Measurements from ENCODE around the gene GSTM2. TPM values are rescaled to one million over a fixed set of nuclear protein-coding genes. Genes with fewer than 3 reads are reported as not detected.
A peak's percentile ranks its signal among the peaks of the same experiment; 100 is the strongest.
"Not testable (repeated sequence)": the region's sequence is repeated elsewhere in the genome, so short reads cannot be mapped to it uniquely, and the experiment has no call there.

GSTM2 gene
- total RNA-seq, 1 donor from 2014 or later: 194 TPM

GRCh38 chr1:109664671-109665070 lies 3.2 kb upstream of the GSTM2 start:
- intact Hi-C loops (cut with DNase I): no loop called here
- ATAC-seq: no peak
- DNase-seq (ENCODE audit: low spot score): no peak

GRCh38 chr1:109668123-109668775 lies 392 bp downstream of the GSTM2 start:
- ATAC-seq: peak; percentile 50
- intact Hi-C loops (cut with DNase I): loop anchor here (2.0 kb wide), 1 partner anchor 57 kb away; no protein-coding TSS in a partner anchor
- DNase-seq (ENCODE audit: low spot score): no peak

- no peak for DNase-seq (ENCODE audit: low spot score)
- intact Hi-C loops (cut with DNase I): loop anchor here (2.0 kb wide), 1 partner anchor 55 kb away; no protein-coding TSS in a partner anchor
- ATAC-seq: no peak
Observed at GRCh38 chr1:109669246-109669948, 1.5 kb downstream of the GSTM2 start.

- ATAC-seq; DNase-seq (ENCODE audit: low spot score): not testable (repeated sequence)
- intact Hi-C loops (cut with DNase I): loop anchor here (2.0 kb wide), 1 partner anchor 55 kb away; no protein-coding TSS in a partner anchor
Observed at GRCh38 chr1:109669949-109670302, 2.1 kb downstream of the GSTM2 start.

- ATAC-seq: no peak
Observed at GRCh38 chr1:109671067-109671466, 3.2 kb downstream of the GSTM2 start.

GRCh38 chr1:109673861-109674260 lies 6.0 kb downstream of the GSTM2 start:
- intact Hi-C loops (cut with DNase I); ATAC-seq; DNase-seq (ENCODE audit: low spot score): not testable (repeated sequence)

More at GRCh38 chr1:109671067-109671466, 3.2 kb downstream of the GSTM2 start:
- DNase-seq (ENCODE audit: low spot score): no peak
- intact Hi-C loops (cut with DNase I): no loop called here

- DNase-seq (ENCODE audit: low spot score); intact Hi-C loops (cut with DNase I); ATAC-seq: not testable (repeated sequence)
Observed at GRCh38 chr1:109676683-109677381, 9.0 kb downstream of the GSTM2 start.

GRCh38 chr1:109677459-109677858 lies 9.6 kb downstream of the GSTM2 start:
- ATAC-seq (no peak), DNase-seq (ENCODE audit: low spot score) (no peak)
- intact Hi-C loops (cut with DNase I): no loop called here

- intact Hi-C loops (cut with DNase I); ATAC-seq; DNase-seq (ENCODE audit: low spot score): not testable (repeated sequence)
Observed at GRCh38 chr1:109678637-109679036, 10.8 kb downstream of the GSTM2 start.

- intact Hi-C loops (cut with DNase I); ATAC-seq; DNase-seq (ENCODE audit: low spot score): not testable (repeated sequence)
Observed at GRCh38 chr1:109684777-109685176, 16.9 kb downstream of the GSTM2 start.

GRCh38 chr1:109685399-109685798 lies 17.5 kb downstream of the GSTM2 start:
- ATAC-seq; intact Hi-C loops (cut with DNase I); DNase-seq (ENCODE audit: low spot score): not testable (repeated sequence)

- DNase-seq (ENCODE audit: low spot score); intact Hi-C loops (cut with DNase I); ATAC-seq: not testable (repeated sequence)
Observed at GRCh38 chr1:109685890-109686289, 18.0 kb downstream of the GSTM2 start.

- intact Hi-C loops (cut with DNase I); ATAC-seq; DNase-seq (ENCODE audit: low spot score): not testable (repeated sequence)
Observed at GRCh38 chr1:109687109-109687508, 19.3 kb downstream of the GSTM2 start.

- ATAC-seq (no peak), DNase-seq (ENCODE audit: low spot score) (peak; percentile 93)
- intact Hi-C loops (cut with DNase I): no loop called here
Observed at GRCh38 chr1:109687641-109688499, 20.0 kb downstream of the GSTM2 start, which contains the start of gene GSTM1. GSTM1 (plus strand) TSS chr1:109687817; CDS start chr1:109687874, 57 bp downstream.

- DNase-seq (ENCODE audit: low spot score) (no peak), ATAC-seq (no peak)
- intact Hi-C loops (cut with DNase I): no loop called here
Observed at GRCh38 chr1:109689844-109690405, 22.1 kb downstream of the GSTM2 start.

GRCh38 chr1:109691759-109692158 lies 23.9 kb downstream of the GSTM2 start:
- DNase-seq (ENCODE audit: low spot score) (peak; percentile 71), ATAC-seq (no peak)
- intact Hi-C loops (cut with DNase I): no loop called here

GRCh38 chr1:109694400-109694799 lies 26.5 kb downstream of the GSTM2 start:
- DNase-seq (ENCODE audit: low spot score); ATAC-seq; intact Hi-C loops (cut with DNase I): not testable (repeated sequence)

GRCh38 chr1:109695138-109695537 lies 27.3 kb downstream of the GSTM2 start:
- intact Hi-C loops (cut with DNase I); ATAC-seq; DNase-seq (ENCODE audit: low spot score): not testable (repeated sequence)
